Lower lobe of right lung (tissue), 2 donors: Measurements from ENCODE around the gene HAUS7. TPM values are rescaled to one million over a fixed set of nuclear protein-coding genes. Genes with fewer than 3 reads are reported as not detected.

Experiments used
- ATAC-seq, 2 donors: fragments of 200-7000 bp; cut with Tn5 transposase; one replicate each; pipeline ENCODE4 v1.9.1; 2020 to 2022; ENCODE audit warnings: mild to moderate bottlenecking in 2 of 2, moderate library complexity in 2 of 2
- DNase-seq: peaks from one replicate; pipeline ENCODE4 v3.0.0-alpha.2; 2020
- H3K27ac ChIP-seq: fragments of 200-600 bp; one replicate; pipeline ENCODE4 v1.8.0; 2022
- H3K27me3 ChIP-seq: fragments of 200-600 bp; one replicate; pipeline ENCODE4 v1.8.0; 2022; ENCODE audit warnings: low read depth
- H3K36me3 ChIP-seq: fragments of 200-600 bp; one replicate; pipeline ENCODE4 v1.8.0; 2022; ENCODE audit warnings: mild to moderate bottlenecking
- H3K4me1 ChIP-seq: fragments of 200-600 bp; one replicate; pipeline ENCODE4 v1.8.0; 2022
- H3K4me3 ChIP-seq: fragments of 200-600 bp; one replicate; pipeline ENCODE4 v1.8.0; 2022; ENCODE audit warnings: mild to moderate bottlenecking
- H3K9me3 ChIP-seq: fragments of 200-600 bp; one replicate; pipeline ENCODE4 v1.8.0; 2022
- CTCF ChIP-seq: fragments of 200-600 bp; IDR thresholded peaks from one replicate; pipeline ENCODE4 v1.8.0; 2022; ENCODE audit warnings: antibody characterized with exemption, mild to moderate bottlenecking
- intact Hi-C: fragments of 100-400 bp; cut with DNase I; formaldehyde crosslinking; loops from one replicate; pipeline ENCODE4 v1.11.0; 2022
- total RNA-seq: library from RNA; stranded (reverse); fragmentation: NEBNext Ultra II Directional; extraction: Animal tissue kit (Norgen Biotek cat#: 25700); gene quantifications from one replicate; pipeline ENCODE4 v1.2.1, GENCODE V29; 2021
- donor health status: DM: no; HTN: yes; CAD: no; lungs with severe emphysema.

Gene HAUS7
- total RNA-seq, 1 donor from 2014 or later, result 22.7 TPM

DNA sequence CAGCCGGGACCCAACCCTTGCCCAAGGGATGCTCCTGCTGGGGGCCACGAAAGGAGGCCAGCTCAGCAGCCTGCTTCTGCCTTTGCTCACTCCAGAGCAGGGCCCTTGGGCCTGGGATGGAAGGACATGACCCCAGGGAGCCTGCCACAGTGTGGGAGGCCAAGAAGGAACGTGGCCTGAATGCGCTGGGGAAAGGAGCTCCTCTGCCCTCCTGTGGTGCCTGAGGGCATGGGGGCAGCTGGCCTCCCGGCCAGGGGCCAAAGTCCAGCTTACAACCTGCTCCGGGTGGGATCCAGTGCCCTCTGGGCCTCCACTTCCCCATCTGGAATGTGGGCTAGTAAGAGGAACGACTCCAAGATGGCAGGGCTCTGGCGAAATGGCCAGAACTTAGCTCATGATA, 45.1 kb upstream of the HAUS7 start:
- no peak for ATAC-seq
- Histone ChIP-seq H3K4me1 (no peaks in the 10 kb centered on the region), H3K27me3 (peaks cover 7% of the 10 kb centered on the region), H3K27ac (no peak overlapping the region), H3K9me3 (no peaks in the 10 kb centered on the region), H3K4me3 (no peak overlapping the region), H3K36me3 (no peaks in the 10 kb centered on the region)
- intact Hi-C loops, result no loop called here
- TF ChIP-seq CTCF, result no peak
- no peak for DNase-seq

DNA sequence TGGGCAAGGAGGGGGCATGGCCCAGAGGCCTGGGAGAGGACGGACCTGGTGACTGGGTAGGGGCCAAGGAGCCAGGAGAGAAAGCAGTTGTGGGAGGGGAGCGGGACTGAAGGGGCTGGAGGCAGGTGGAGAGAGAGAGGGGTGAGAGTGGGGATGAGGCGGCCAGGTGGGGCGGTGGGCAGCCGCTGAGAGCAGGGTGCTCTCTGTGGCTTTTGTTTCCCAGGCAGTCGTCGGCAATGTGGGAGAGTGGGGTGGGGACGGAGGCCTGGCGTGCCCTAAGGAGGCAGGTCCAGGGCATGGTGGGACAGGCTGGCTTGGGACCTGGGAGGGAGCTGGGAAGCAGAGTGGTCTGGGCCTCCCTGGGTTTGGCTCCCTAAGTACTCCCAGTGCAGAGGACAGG, 43.9 kb upstream of the HAUS7 start:
- H3K27me3 ChIP-seq, result peaks cover 7% of the 10 kb centered on the region
- intact Hi-C loops, result no loop called here
- TF ChIP-seq CTCF, result no peak
- H3K4me3 ChIP-seq, result no peak overlapping the region
- no peaks in the 10 kb centered on the region for H3K36me3 ChIP-seq
- H3K4me1 ChIP-seq, result no peaks in the 10 kb centered on the region
- no peak overlapping the region for H3K27ac ChIP-seq
- no peaks in the 10 kb centered on the region for H3K9me3 ChIP-seq
- DNase-seq (no peak), ATAC-seq (no peak)

- Histone ChIP-seq H3K4me3 (no peak overlapping the region), H3K27ac (no peak overlapping the region), H3K9me3 (no peaks in the 10 kb centered on the region), H3K4me1 (no peaks in the 10 kb centered on the region), H3K36me3 (no peaks in the 10 kb centered on the region), H3K27me3 (peaks cover 7% of the 10 kb centered on the region)
- intact Hi-C loops, result no loop called here
- DNase-seq, result no peak
- no peak for TF ChIP-seq CTCF
- no peak for ATAC-seq
Observed at GRCh38 chrX:153513265-153513664, 42.9 kb upstream of the HAUS7 start.

DNA sequence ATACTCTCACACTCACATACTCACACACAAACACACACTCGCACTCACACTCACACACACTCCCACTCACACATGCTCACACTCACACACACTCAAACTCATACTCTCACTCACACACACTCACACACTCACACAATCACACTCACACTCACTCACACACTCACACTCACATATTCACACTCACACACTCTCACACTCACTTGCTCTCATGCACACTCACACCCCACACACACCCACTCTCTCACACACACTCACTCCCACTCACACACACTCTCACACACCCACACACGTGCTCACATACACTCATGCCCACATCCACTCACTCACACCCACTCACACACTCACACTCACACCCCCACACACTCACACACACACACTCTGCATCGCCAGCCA, 42.1 kb upstream of the HAUS7 start:
- peaks cover 7% of the 10 kb centered on the region for H3K27me3 ChIP-seq

GRCh38 chrX:153511784-153512500, 41.6 kb upstream of the HAUS7 start:
- no peaks in the 10 kb centered on the region for H3K9me3 ChIP-seq
- DNase-seq (no peak), ATAC-seq (no peak)
- H3K4me1 ChIP-seq, result no peaks in the 10 kb centered on the region
- no peak overlapping the region for H3K4me3 ChIP-seq
- H3K36me3 ChIP-seq, result no peaks in the 10 kb centered on the region
- no peak for TF ChIP-seq CTCF
- H3K27me3 ChIP-seq, result peaks cover 5% of the 10 kb centered on the region
- H3K27ac ChIP-seq, result no peak overlapping the region
- intact Hi-C loops, result no loop called here

More for the DNA sequence above, 42.1 kb upstream of the HAUS7 start:
- Histone ChIP-seq H3K4me1 (no peaks in the 10 kb centered on the region), H3K36me3 (no peaks in the 10 kb centered on the region), H3K9me3 (no peaks in the 10 kb centered on the region), H3K4me3 (no peak overlapping the region), H3K27ac (no peak overlapping the region)
- ATAC-seq (no peak), DNase-seq (no peak)
- no peak for TF ChIP-seq CTCF
- intact Hi-C loops, result no loop called here
